ENCODE results near the gene PPFIA3.

Gene PPFIA3

GRCh38 chr19:49133621-49134454, 14.5 kb downstream of the PPFIA3 start:
- H3K4me2 ChIP-seq (ENCODE audit: insufficient read depth, low read length, poor library complexity, severe bottlenecking): peak overlapping the region; percentile 39
- H4K8ac ChIP-seq (ENCODE audit: low read depth, low read length): no peak overlapping the region
- no peak overlapping the region for H3K23ac ChIP-seq (ENCODE audit: low read depth, low read length, poor library complexity)
- no peak overlapping the region for H3K14ac ChIP-seq (ENCODE audit: low read length)
- H3K27ac ChIP-seq (replicated peaks; ENCODE audit: low read length): no peak overlapping the region
- H2AK5ac ChIP-seq (ENCODE audit: low read depth, low read length): peak overlapping the region; percentile 78
- H2BK15ac ChIP-seq (ENCODE audit: low read length): peak overlapping the region; percentile 41
- H3K4me1 ChIP-seq (ENCODE audit: control insufficient read depth in 2 of 2, insufficient read depth in 1 of 2, low read depth in 1 of 2, low read length in 2 of 2): peaks cover 0 to 2% of the 10 kb centered on the region in 2 donors
- no peak overlapping the region for H3K4ac ChIP-seq (ENCODE audit: low read length)
- no peak overlapping the region for H2BK120ac ChIP-seq (ENCODE audit: low read depth, low read length)
- peaks cover 0 to 19% of the 10 kb centered on the region in 2 donors for H3K36me3 ChIP-seq (replicated peaks in 1 of 2; ENCODE audit: control insufficient read depth in 2 of 2, insufficient read depth in 2 of 2, low read length in 2 of 2)
- WGBS, 2 donors (ENCODE audit: extremely low coverage in 2 of 2, insufficient read length in 2 of 2, insufficient replicate concordance in 1 of 2): no CpG with 5 or more reads among the region's 42 CpGs
- H2AFZ ChIP-seq (ENCODE audit: low read length): no peak overlapping the region
- peaks cover 0 to 2% of the 10 kb centered on the region in 2 donors for H3K9me3 ChIP-seq (replicated peaks in 1 of 2; ENCODE audit: control insufficient read depth in 2 of 2, insufficient read depth in 1 of 2, low read depth in 1 of 2, low read length in 2 of 2)
- no peak overlapping the region for H4K91ac ChIP-seq (ENCODE audit: low read depth, low read length, poor library complexity)
- no peak overlapping the region for H2BK12ac ChIP-seq (ENCODE audit: low read length)
- H3K79me1 ChIP-seq (ENCODE audit: low read depth, low read length): no peaks in the 10 kb centered on the region
- DNase-seq (ENCODE audit: low spot score): no peak
- no peak overlapping the region for H3K9ac ChIP-seq (ENCODE audit: low read depth, low read length, poor library complexity)
- no peak overlapping the region for H2BK5ac ChIP-seq (ENCODE audit: low read length)
- H3K4me3 ChIP-seq (ENCODE audit: low read length in 2 of 2): no peak overlapping the region
- peak overlapping the region; percentile 72 for H3K18ac ChIP-seq (ENCODE audit: low read length)
- no peaks in the 10 kb centered on the region for H3K27me3 ChIP-seq (ENCODE audit: control insufficient read depth in 3 of 3, insufficient read depth in 3 of 3, low read depth in 1 of 3, low read length in 3 of 3)

DNA sequence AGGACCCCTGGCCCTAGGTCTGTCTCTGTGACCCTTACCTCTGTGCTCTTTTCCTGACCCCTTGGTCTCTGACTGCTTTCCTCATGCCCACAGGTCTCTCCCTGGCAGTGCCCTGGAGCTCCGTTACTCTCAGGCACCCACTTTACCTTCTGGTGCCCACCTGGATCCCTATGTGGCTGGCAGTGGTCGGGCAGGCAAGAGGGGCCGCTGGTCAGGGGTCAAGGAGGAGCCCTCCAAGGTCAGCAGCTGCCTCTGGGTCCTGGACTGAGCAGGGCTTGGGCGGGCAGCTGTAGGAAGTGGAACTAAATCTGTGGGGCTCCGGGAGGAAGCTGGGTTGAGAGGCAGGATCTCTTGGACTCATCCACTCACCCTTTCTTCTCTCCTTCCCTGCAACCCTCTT, 16.3 kb downstream of the PPFIA3 start:
- no peak overlapping the region for H3K4me2 ChIP-seq (ENCODE audit: insufficient read depth, low read length, poor library complexity, severe bottlenecking)
- no peaks in the 10 kb centered on the region for H3K4me1 ChIP-seq (ENCODE audit: control insufficient read depth in 2 of 2, insufficient read depth in 1 of 2, low read depth in 1 of 2, low read length in 2 of 2)
- no peak overlapping the region for H3K4ac ChIP-seq (ENCODE audit: low read length)
- H4K91ac ChIP-seq (ENCODE audit: low read depth, low read length, poor library complexity): no peak overlapping the region
- peak overlapping the region; percentile 34 for H3K23ac ChIP-seq (ENCODE audit: low read depth, low read length, poor library complexity)
- no peaks in the 10 kb centered on the region for H3K79me1 ChIP-seq (ENCODE audit: low read depth, low read length)
- no peak overlapping the region for H2AFZ ChIP-seq (ENCODE audit: low read length)
- no peak overlapping the region for H2BK5ac ChIP-seq (ENCODE audit: low read length)
- H3K9me3 ChIP-seq (replicated peaks in 1 of 2; ENCODE audit: control insufficient read depth in 2 of 2, insufficient read depth in 1 of 2, low read depth in 1 of 2, low read length in 2 of 2): peaks cover 0 to 2% of the 10 kb centered on the region in 2 donors
- H2BK12ac ChIP-seq (ENCODE audit: low read length): no peak overlapping the region
- no peak overlapping the region for H3K14ac ChIP-seq (ENCODE audit: low read length)
- H3K9ac ChIP-seq (ENCODE audit: low read depth, low read length, poor library complexity): peak overlapping the region; percentile 38
- WGBS, 2 donors (ENCODE audit: extremely low coverage in 2 of 2, insufficient read length in 2 of 2, insufficient replicate concordance in 1 of 2): no CpG with 5 or more reads among the region's 5 CpGs
- H3K27me3 ChIP-seq (ENCODE audit: control insufficient read depth in 3 of 3, insufficient read depth in 3 of 3, low read depth in 1 of 3, low read length in 3 of 3): no peaks in the 10 kb centered on the region
- H3K4me3 ChIP-seq (ENCODE audit: low read length in 2 of 2): peak overlapping the region in 1 of 2 donors; percentile 45
- peaks cover 0 to 16% of the 10 kb centered on the region in 2 donors for H3K36me3 ChIP-seq (replicated peaks in 1 of 2; ENCODE audit: control insufficient read depth in 2 of 2, insufficient read depth in 2 of 2, low read length in 2 of 2)
- no peak overlapping the region for H2BK15ac ChIP-seq (ENCODE audit: low read length)
- no peak for DNase-seq (ENCODE audit: low spot score)
- H3K27ac ChIP-seq (replicated peaks; ENCODE audit: low read length): no peak overlapping the region
- H2BK120ac ChIP-seq (ENCODE audit: low read depth, low read length): no peak overlapping the region
- peak overlapping the region; percentile 72 for H3K18ac ChIP-seq (ENCODE audit: low read length)
- H4K8ac ChIP-seq (ENCODE audit: low read depth, low read length): no peak overlapping the region
- H2AK5ac ChIP-seq (ENCODE audit: low read depth, low read length): no peak overlapping the region

DNA sequence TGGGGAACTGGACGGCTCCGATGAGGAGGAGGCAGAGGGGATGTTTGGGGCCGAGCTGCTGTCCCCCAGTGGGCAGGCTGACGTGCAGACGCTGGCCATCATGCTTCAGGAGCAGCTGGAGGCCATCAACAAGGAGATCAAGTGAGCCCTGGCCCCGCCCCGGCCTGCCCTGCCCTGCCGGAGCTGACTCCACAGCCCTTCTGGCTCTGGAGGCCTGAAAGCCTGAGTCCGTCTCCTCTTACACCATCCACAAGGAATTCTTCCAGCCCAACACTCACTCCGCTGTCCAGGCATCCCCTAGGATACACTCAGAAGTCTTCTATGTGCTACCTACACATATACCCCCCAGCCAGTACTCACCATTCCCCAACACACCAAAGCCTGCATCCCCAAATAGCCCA, 17.4 kb downstream of the PPFIA3 start:
- no peak for DNase-seq (ENCODE audit: low spot score)
- Histone ChIP-seq H3K18ac (ENCODE audit: low read length) (peak overlapping the region; percentile 38), H3K23ac (ENCODE audit: low read depth, low read length, poor library complexity) (peak overlapping the region; percentile 85), H3K27me3 (ENCODE audit: control insufficient read depth in 3 of 3, insufficient read depth in 3 of 3, low read depth in 1 of 3, low read length in 3 of 3) (peaks cover 0 to under 1% (median 0%) of the 10 kb centered on the region in 3 experiments), H2BK12ac (ENCODE audit: low read length) (no peak overlapping the region), H2AK5ac (ENCODE audit: low read depth, low read length) (peak overlapping the region; percentile 75), H3K4me2 (ENCODE audit: insufficient read depth, low read length, poor library complexity, severe bottlenecking) (no peak overlapping the region), H3K4me3 (ENCODE audit: low read length in 2 of 2) (no peak overlapping the region), H3K36me3 (replicated peaks in 1 of 2; ENCODE audit: control insufficient read depth in 2 of 2, insufficient read depth in 2 of 2, low read length in 2 of 2) (peaks cover 0 to 16% of the 10 kb centered on the region in 2 donors), H3K9me3 (replicated peaks in 1 of 2; ENCODE audit: control insufficient read depth in 2 of 2, insufficient read depth in 1 of 2, low read depth in 1 of 2, low read length in 2 of 2) (peaks cover 0 to 2% of the 10 kb centered on the region in 2 donors), H3K14ac (ENCODE audit: low read length) (peak overlapping the region; percentile 71), H2AFZ (ENCODE audit: low read length) (no peak overlapping the region), H3K4me1 (ENCODE audit: control insufficient read depth in 2 of 2, insufficient read depth in 1 of 2, low read depth in 1 of 2, low read length in 2 of 2) (no peaks in the 10 kb centered on the region), H4K91ac (ENCODE audit: low read depth, low read length, poor library complexity) (no peak overlapping the region), H3K9ac (ENCODE audit: low read depth, low read length, poor library complexity) (peak overlapping the region; percentile 21), H2BK120ac (ENCODE audit: low read depth, low read length) (no peak overlapping the region), H3K4ac (ENCODE audit: low read length) (peak overlapping the region; percentile 53), H2BK15ac (ENCODE audit: low read length) (peak overlapping the region; percentile 67), H2BK5ac (ENCODE audit: low read length) (no peak overlapping the region), H4K8ac (ENCODE audit: low read depth, low read length) (no peak overlapping the region), H3K79me1 (ENCODE audit: low read depth, low read length) (no peaks in the 10 kb centered on the region), H3K27ac (replicated peaks; ENCODE audit: low read length) (no peak overlapping the region)
- no CpG with 5 or more reads among the region's 10 CpGs for WGBS, 2 donors (ENCODE audit: extremely low coverage in 2 of 2, insufficient read length in 2 of 2, insufficient replicate concordance in 1 of 2)

- no peak for DNase-seq (ENCODE audit: low spot score)
- WGBS, 2 donors (ENCODE audit: extremely low coverage in 2 of 2, insufficient read length in 2 of 2, insufficient replicate concordance in 1 of 2): no CpG with 5 or more reads among the region's 7 CpGs
- Histone ChIP-seq H3K18ac (ENCODE audit: low read length) (no peak overlapping the region), H3K27ac (replicated peaks; ENCODE audit: low read length) (no peak overlapping the region), H3K9me3 (replicated peaks in 1 of 2; ENCODE audit: control insufficient read depth in 2 of 2, insufficient read depth in 1 of 2, low read depth in 1 of 2, low read length in 2 of 2) (no peaks in the 10 kb centered on the region), H3K36me3 (replicated peaks in 1 of 2; ENCODE audit: control insufficient read depth in 2 of 2, insufficient read depth in 2 of 2, low read length in 2 of 2) (peaks cover 0 to 1% of the 10 kb centered on the region in 2 donors), H2BK5ac (ENCODE audit: low read length) (no peak overlapping the region), H2AK5ac (ENCODE audit: low read depth, low read length) (no peak overlapping the region), H2BK15ac (ENCODE audit: low read length) (no peak overlapping the region), H2BK12ac (ENCODE audit: low read length) (no peak overlapping the region), H3K27me3 (ENCODE audit: control insufficient read depth in 3 of 3, insufficient read depth in 3 of 3, low read depth in 1 of 3, low read length in 3 of 3) (peaks cover 0 to 1% (median 0%) of the 10 kb centered on the region in 3 experiments), H4K91ac (ENCODE audit: low read depth, low read length, poor library complexity) (no peak overlapping the region), H3K9ac (ENCODE audit: low read depth, low read length, poor library complexity) (no peak overlapping the region), H3K4me2 (ENCODE audit: insufficient read depth, low read length, poor library complexity, severe bottlenecking) (no peak overlapping the region), H3K4me1 (ENCODE audit: control insufficient read depth in 2 of 2, insufficient read depth in 1 of 2, low read depth in 1 of 2, low read length in 2 of 2) (peaks cover 5 to 8% of the 10 kb centered on the region in 2 donors), H2BK120ac (ENCODE audit: low read depth, low read length) (no peak overlapping the region), H3K14ac (ENCODE audit: low read length) (no peak overlapping the region), H2AFZ (ENCODE audit: low read length) (no peak overlapping the region), H3K23ac (ENCODE audit: low read depth, low read length, poor library complexity) (no peak overlapping the region), H4K8ac (ENCODE audit: low read depth, low read length) (no peak overlapping the region), H3K79me1 (ENCODE audit: low read depth, low read length) (no peaks in the 10 kb centered on the region), H3K4ac (ENCODE audit: low read length) (no peak overlapping the region), H3K4me3 (ENCODE audit: low read length in 2 of 2) (no peak overlapping the region)
These were observed 21.6 kb downstream of the PPFIA3 start for GRCh38 chr19:49140951-49141350.

All from neuronal stem cell (in vitro differentiated cells).